ENCODE measurements around the gene ATP2A3.

The ATP2A3 gene

DNA sequence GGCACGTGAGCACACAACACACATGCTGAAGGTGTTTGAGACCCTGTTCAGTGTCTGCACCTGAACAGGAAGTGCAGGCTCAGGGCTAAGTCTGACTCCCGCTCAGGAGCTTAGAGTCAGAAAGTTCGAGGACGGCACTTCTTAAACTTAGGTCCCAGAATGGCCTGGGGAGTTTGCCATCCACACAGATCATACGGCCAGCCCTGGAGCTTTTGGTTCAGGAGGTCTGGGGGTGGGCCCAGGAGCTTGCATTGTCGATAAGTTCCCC lies 67.3 kb downstream of the ATP2A3 start:
- DNase-seq (ENCODE audit: extremely low read depth, low read depth), result no peak
- TF ChIP-seq, protein P1, sequence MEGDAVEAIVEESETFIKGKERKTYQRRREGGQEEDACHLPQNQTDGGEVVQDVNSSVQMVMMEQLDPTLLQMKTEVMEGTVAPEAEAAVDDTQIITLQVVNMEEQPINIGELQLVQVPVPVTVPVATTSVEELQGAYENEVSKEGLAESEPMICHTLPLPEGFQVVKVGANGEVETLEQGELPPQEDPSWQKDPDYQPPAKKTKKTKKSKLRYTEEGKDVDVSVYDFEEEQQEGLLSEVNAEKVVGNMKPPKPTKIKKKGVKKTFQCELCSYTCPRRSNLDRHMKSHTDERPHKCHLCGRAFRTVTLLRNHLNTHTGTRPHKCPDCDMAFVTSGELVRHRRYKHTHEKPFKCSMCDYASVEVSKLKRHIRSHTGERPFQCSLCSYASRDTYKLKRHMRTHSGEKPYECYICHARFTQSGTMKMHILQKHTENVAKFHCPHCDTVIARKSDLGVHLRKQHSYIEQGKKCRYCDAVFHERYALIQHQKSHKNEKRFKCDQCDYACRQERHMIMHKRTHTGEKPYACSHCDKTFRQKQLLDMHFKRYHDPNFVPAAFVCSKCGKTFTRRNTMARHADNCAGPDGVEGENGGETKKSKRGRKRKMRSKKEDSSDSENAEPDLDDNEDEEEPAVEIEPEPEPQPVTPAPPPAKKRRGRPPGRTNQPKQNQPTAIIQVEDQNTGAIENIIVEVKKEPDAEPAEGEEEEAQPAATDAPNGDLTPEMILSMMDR (IDR thresholded peaks at IDR 0.05; ENCODE audit: low read depth, low read length), result no peak

DNA sequence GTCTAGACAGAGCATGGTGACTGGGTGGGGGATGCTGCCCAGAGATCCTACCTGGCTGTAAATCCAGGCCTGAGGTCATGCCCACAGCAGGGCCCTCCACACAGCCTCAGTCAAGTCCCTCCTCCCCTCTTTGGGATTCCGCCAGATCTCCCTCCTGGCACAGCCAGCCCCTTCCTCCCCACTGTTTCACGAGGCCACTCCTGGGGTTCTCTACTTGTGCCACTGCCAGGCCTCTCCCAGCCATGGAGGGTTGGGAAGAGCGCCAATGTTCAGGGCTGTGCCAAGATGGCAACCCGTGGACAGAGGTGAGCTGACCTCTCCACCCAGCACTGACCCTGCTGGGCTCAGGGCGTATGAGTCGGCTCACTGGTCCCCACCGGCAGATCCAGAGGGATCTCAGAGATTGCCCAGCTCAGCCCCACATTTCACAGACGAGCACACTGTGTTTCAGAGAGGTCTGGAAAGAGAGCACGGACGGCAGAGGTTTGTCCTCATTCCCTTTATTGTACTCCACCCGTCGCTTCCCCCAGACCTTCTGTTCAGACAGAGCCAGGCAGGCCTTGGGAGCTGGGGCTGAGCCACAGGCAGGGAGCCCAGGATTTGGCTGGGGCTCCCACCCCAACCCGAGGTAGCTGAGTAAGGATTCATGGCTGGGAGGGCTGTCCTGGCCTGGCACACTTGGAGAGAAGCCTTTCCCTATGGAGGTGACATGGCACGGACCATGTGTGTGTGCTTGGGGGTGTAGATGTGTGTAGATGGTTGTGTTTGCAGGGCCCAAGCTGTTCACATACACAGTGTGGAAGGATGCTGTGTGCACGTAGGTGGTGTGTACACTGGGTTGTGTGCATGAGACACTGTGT lies 67.9 kb downstream of the ATP2A3 start:
- TF ChIP-seq, protein P1 (IDR thresholded peaks at IDR 0.05; ENCODE audit: low read depth, low read length), result no peak
- DNase-seq (ENCODE audit: extremely low read depth, low read depth), result no peak

DNA sequence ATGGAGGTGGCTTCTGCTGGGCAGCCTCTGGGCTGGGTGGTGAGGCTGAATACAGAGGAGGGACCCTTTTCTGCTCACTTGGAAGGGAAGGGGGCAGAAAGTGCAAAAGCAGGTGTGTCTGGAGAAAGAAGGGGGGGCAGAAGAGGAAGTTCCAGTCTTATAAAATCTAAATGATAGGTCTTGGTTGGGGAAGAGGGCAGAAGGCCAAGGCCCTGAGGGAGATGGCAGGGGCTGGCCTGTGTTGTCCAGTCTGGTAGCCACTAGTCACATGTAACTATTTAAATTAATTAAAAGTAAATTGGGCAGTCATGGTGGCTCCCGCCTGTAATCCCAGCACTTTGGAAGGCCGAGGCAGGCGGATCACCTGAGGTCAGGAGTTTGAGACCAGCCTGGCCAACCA lies 68.9 kb downstream of the ATP2A3 start:
- TF ChIP-seq, protein P1 (IDR thresholded peaks at IDR 0.05; ENCODE audit: low read depth, low read length), result no peak
- DNase-seq (ENCODE audit: extremely low read depth, low read depth), result no peak

DNA sequence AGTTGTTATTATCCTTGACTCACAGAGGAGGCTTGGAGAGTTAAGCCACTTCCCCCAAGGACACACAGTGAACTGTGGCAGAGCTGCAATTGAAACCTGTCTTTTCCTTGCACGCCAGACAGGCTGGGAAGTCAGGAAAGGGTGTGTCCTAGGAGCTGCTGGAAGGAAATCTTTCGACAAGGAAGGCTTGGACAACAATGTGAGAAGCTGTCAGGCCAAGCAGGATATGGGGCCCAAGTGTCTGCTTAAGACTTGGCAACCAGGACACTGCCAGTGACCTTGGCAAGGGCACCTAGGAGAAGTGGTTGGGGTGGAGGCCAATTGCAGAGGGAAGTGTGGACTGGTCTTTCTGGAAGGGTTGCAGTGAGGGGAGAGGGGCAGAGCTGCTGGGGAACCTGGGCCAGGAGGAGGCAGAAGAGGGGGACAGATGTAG lies 69.3 kb downstream of the ATP2A3 start:
- TF ChIP-seq, protein P1 (IDR thresholded peaks at IDR 0.05; ENCODE audit: low read depth, low read length), result no peak
- DNase-seq (ENCODE audit: extremely low read depth, low read depth), result no peak

DNA sequence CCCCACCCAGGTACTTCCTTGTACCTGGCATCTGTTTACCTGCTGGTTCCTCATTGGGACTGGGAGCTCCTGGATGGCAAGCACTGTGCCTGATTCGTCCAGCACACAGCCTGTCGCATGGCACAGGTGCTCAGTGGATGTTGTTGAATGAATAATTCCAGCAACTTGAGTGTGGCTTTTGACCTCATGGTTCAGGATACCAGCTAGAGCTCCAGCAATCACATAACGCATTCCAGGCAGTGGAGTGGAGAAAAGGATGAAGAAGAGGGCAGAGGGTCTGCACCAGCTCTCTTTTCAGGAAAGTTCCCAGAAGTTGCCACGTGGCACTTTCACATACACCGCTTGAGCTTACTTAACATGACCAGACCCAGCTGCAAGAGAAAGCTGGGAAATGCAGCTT lies 70.0 kb downstream of the ATP2A3 start:
- TF ChIP-seq, protein P1 (IDR thresholded peaks at IDR 0.05; ENCODE audit: low read depth, low read length), result no peak
- no peak for DNase-seq (ENCODE audit: extremely low read depth, low read depth)

DNA sequence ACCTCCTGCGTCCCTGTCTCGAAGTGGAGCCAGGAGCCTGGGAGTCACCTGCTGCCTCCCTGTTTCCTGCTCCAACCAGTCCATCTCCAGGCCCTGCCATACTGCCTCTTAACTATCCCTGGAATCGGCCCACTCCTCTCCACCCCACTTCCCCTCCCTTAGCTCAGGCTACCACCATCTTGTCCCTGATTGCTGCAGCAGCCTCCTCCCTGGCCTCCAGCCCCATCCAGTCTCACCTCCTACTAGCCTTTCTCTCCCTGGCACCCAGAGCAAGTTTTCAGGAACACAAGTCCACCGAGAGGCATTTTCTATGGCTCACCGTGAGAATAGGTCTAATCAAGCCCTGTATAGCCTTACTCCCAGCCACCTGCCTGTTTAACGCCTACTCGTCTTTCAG lies 70.5 kb downstream of the ATP2A3 start:
- TF ChIP-seq, protein P1 (IDR thresholded peaks at IDR 0.05; ENCODE audit: low read depth, low read length), result no peak
- no peak for DNase-seq (ENCODE audit: extremely low read depth, low read depth)

DNA sequence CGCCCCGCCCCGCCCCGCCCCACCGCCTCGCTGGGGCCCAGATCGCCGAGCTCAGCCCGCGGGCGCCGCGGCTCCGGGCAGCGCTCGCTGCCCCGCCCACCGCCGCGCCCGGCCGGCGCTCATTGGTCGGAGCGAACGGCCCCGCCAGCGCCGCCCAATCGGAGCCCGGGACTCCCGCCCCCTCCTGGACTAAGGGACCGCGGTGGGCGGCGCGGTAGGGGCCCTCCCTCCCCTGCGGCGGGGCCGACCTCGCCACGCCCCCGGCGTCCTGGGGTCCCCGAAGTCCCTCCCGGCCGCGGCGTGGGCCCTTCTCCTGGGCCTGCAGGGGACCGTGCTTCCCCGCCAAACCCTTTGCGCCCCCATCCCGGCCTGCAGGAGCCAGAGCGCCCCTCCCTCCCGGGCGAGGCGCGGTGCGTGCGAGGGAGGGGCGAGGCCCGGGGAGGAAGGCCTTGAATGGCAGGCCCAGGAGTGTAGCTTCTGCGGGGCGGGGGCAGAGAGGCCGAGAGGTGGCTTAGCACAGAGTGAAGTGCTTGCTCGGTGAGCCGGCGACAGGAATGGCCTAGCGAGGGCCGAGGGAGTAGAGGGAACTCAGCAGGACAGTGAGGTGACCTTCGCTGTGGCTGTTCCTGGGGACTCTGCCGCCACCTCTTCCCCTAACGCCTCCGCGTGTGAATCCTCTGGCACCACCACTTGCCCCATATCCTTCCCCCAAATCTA lies 71.1 kb downstream of the ATP2A3 start, which contains the start of gene CAMKK1:
TSS of gene CAMKK1 (minus strand) at position 51 of the 717 bp plus-strand sequence. CDS start 7,366 bp downstream, outside the sequence.
- TF ChIP-seq, protein P1 (IDR thresholded peaks at IDR 0.05; ENCODE audit: low read depth, low read length), result no peak
- no peak for DNase-seq (ENCODE audit: extremely low read depth, low read depth)
